ENCODE data around the gene ARMH2.
"Not testable (repeated sequence)": the region's sequence is repeated elsewhere in the genome, so short reads cannot be mapped to it uniquely, and the experiment has no call there.

The ARMH2 gene

DNA sequence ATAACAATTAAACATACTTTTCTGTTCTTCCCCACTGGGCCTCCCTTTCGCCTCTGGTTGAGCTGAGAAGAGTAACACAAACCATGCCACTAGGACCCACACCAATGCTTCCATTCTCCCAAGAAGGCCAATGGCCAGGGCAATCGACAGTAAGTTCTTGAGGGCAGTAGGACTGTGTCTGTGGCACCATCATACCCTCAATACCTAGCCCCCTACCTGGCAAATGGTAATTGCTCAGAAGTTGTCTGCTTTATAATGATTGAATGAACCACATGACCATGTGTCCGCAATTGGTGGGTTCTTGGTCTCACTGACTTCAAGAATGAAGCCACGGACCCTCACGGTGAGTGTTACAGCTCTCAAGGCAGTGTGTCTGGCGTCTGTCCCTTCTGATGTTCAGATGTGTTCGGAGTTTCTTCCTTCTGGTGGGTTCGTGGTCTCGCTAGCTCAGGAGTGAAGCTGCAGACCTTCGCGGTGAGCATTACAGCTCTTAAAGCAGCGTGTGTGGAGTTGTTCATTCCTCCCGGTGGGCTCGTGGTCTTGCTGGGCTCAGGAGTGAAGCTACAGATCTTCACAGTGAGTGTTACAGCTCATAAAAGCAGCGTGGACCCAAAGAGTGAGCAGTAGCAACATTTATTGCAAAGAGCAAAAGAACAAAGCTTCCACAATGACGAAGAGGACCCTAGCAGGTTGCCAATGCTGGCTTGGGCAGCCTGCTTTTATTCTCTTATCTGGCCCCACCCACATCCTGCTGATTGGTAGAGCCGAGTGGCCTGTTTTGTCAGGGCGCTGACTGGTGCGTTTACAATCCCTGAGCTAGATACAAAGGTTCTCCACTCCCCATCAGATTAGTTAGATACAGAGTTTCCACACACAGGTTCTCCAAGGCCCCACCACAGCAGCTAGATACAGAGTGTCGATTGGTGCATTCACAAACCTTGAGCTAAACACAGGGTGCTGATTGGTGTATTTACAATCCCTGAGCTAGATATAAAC, 33.6 kb downstream of the ARMH2 start:
- not testable (repeated sequence) for DNase-seq (ENCODE audit: low read depth, low spot score)

DNA sequence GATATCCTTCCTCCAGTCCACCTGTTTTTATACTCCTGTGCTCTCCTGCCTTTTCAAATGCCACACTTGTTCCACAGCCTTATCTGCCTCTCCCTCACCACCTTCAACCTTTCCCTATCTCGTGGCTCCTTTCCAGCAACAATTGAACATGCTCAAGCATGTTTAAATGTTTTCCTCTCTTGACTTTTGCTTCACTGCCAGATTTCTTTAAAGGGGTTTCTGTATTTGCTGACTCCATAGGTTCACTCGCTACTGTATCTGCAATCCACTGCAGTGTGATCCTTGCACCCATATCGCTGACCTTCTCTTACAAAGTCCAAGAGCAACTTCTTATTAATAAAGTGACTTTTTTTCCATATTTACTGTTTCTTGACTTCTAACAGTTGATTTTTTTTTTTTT, 35.1 kb downstream of the ARMH2 start:
- DNase-seq (ENCODE audit: low read depth, low spot score): no peak

DNA sequence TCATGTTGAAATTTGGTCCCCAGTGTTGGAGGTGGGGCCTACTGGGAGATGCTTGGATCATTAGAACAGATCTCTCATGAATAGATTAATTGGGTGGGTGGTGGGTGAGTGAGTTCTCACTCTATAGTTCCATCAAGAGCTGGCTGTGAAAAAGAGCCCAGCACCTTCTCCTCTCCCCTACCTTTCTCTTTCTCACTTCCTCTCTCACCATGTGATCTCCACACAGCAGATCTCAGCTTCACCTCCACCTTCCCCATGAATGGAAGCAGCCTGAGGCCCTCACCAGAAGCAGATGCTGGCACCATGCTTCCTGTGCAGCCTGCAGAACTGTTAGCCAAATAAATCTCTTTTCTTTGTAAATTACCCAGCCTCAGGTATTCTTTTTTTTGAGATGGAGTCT, 36.9 kb downstream of the ARMH2 start:
- DNase-seq (ENCODE audit: low read depth, low spot score): no peak

DNA sequence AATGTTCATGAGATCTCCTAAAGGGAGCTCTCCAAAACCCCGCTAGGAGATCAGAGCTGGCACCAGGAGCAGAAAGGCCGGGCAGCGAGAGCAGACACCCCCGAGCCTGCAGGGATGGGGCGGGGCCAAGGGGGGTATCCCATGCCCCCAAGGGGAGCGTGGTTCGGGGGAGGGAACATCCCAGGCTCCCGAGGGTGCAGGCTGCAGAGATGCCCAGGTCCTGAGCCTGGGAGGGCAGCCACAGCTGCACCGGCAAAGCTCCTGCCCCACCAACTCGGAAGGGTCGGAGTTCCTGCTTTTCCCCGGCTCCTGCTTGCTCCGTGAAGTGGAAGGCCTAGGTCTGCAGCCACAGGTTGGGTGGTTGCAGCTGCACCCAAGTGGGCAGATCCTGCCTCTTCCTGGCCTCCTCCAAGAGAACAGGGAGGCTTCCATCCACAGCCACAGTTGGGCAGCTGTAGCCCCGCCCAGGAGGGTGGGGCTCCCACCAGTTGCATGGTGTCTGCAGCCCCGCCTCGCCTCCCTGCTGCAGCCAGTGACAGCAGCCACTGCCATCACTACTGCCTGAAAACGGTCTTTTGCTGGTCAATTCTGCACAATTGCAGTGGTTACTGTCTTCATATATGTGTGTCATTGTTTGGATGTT, 37.4 kb downstream of the ARMH2 start:
- no peak for DNase-seq (ENCODE audit: low read depth, low spot score)

DNA sequence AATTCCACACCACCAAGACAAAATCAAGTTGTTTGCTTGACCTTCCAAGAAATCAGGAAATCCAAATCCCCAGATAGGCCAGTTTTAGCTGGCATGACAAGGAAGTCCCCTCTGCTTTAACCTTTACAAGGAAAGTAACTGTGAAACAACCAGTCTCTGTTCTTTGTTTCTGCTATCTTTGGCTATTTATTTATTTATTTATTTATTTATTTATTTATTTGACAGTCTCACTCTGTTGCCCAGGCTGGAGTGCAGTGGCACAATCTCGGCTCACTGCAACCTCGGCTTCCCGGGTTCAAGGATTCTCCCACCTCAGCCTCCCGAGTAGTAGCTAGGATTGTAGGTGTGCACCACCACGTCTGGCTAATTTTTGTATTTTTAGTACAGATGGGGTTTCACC, 38.5 kb downstream of the ARMH2 start:
- DNase-seq (ENCODE audit: low read depth, low spot score): no peak

DNA sequence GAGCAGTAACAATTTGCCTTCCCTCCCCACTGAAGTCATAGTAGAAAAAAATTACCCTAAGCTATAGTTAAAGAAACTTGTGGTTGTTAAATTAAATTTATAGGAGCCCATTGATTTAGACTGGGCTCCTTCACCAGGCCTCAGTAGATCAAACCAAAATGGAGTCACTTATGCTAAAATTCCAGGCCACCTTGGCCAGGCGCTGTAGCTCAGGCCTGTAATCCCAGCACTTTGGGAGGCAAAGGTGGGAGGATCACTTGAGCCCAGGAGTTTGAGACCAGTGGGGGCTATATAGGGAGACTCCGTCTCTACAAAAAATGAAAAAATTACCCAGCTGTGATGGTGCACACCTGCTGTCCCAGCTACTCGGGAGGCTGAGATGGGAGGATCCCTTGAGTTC, 39.0 kb downstream of the ARMH2 start:
- no peak for DNase-seq (ENCODE audit: low read depth, low spot score)

DNA sequence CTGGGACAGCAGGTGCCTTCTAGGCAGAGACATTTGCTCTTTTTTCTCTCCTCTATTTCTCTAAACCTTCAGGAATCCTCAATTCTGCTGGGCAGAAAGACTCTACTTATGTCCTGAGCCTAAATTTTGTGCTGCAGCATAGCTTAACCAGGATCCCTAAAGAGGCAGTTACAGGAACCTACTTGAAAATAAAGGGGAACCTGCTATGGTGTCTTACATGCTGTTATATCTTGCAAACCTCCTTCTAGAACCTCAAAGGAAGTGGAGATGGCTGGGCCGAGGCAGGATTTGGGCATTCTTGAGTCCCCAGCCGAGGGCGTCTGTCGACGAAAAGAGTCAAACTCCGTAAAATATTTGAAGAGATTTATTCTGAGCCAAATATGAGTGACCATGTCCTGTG, 41.1 kb downstream of the ARMH2 start:
- no peak for DNase-seq (ENCODE audit: low read depth, low spot score)

DNA sequence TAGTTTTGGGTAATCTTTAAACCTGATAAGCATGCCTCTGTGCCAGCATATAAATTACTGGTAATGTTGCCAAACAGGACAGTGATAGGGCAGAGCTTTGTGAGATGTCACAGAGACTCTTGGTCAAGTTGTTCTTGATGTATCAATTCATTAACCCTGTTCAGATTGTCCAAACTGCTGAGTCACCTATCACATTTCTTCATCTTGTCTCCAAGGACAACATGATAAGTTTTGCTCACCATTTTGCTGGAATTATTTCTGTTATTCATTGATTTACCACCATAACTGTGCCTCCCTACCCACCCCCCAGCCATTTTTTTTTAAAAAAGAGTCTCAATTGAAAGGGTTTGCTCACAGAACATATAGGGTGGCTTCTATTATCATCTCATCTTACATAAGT, 43.4 kb downstream of the ARMH2 start:
- no peak for DNase-seq (ENCODE audit: low read depth, low spot score)

DNA sequence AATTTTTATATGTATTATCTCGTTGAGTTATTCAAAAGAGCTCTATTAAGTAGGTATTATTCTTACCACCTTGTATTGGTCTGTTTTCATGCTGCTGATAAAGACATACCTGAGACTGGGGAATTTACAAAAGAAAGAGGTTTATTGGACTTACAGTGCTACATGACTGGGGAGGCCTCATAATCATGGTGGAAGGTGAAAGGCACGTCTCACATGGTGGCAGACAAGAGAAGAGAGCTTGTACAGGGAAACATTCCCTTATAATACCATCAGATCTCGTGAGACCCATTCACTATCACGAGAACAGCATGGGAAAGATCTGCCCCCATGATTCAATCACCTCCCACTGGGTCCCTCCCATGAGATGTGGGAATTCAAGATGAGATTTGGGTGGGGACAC, 44.3 kb downstream of the ARMH2 start:
- DNase-seq (ENCODE audit: low read depth, low spot score): not testable (repeated sequence)

DNA sequence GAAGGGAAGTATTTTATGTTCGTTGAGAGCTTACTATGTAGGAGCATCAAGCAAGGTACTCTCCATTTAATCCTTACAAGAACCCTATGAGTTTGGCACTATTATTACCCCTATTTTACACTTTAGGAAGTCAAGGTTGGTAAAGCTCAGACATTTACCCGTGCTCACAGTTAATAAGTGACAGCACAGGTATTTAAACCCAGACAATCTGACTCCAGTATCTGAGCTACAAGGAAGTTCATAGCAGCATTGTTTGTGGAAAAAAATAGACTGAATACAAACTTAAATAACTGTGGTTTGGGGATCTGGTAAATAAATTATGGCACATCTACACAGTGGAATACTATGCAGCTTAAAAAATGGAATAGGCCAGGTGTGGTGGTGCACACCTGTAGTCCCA, 45.2 kb downstream of the ARMH2 start:
- DNase-seq (ENCODE audit: low read depth, low spot score): no peak

DNA sequence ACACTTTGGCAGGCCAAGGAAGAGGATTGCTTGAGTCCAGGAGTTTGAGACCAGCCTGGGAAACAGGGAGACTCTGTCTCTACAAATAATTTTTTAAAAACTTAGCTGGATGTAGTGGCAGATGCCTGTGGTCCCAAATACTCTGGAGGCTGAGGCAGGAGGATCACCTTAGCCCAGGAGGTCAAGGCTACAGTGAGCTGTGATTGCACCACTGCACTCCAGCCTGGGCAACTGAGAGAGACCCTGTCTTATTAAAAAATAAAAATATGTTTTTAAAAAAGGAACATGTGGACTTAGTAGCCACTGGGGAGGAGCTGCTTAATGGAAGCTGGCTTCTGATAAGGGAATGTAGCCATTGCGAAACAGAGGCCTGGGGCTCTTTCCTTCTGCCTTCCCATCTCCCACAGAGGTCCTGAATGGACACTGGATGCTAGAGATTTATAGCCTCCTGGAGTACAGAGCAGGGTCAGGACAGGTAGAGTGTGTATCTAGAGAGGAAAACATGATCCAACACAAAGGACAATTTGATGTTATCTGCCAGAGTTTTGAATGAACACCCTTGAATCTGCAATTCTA, 45.7 kb downstream of the ARMH2 start:
- DNase-seq (ENCODE audit: low read depth, low spot score): no peak

DNA sequence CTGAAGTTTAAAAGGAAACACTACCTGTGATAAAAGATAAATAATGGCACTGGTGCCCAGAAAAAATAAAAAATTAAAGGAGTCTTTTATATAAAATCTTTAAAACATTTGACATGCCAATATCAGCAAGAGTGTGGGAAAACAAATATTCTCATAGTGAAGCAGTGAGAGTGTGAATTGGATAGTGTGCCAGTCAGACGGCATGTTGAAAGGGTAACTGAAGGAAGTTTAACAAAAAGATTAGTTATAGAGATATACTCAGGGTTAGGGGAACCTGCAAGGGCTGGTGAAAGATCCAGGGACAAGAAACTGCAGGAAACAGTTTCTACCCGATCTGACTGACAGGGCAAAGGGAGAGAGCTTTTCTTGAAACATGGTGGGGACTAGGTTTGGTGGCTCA, 46.2 kb downstream of the ARMH2 start:
- no peak for DNase-seq (ENCODE audit: low read depth, low spot score)

DNA sequence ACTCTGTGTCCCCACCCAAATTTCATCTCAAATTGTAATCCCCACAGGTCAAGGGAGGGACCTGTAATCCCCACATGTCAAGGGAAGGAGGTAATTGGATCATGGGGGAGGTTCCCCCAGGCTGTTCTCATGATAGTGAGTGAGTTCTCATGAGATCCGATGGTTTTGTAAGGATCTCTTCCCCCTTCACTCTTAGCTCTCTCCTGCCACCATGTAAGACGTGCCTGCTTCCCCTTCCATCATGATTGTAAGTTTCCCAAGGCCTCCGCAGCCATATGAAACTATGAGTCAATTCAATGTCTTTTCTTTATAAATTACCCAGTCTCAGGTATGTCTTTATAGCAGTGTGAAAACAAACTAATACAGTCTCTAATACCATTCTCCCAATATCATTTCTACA, 47.8 kb downstream of the ARMH2 start:
- DNase-seq (ENCODE audit: low read depth, low spot score): not testable (repeated sequence)

DNA sequence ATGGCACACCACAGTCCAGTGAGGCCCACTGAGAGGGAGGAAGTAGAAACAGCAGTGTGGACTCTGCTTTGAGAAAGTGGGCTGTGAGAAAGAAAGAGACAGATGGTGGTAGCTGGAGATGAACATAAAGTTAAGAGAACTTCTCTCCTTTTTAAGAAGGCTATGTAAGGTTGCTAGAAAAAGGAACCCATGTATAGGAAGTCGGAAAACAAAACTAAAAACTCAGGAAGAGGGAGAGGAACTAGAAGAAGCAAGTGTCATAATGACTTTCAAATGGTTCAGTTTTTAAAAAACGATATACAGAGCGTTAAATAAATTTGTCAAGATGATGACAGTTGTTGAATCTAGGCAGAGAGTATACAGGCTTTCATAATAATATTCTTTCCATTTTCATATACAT, 49.4 kb downstream of the ARMH2 start:
- DNase-seq (ENCODE audit: low read depth, low spot score): no peak

Data from activated CD4-positive, CD25-positive, alpha-beta regulatory T cell treated with anti-CD3 and anti-CD28 coated beads, Interleukin-2, amount 50 U/mL, for 16 hours (primary cell).